Vagina (tissue), 2 donors: ENCODE measurements around the gene OR1A2.

Source experiments
- CTCF ChIP-seq, 3 experiments: fragments of 450-650 bp in 2 of 3; fragments of 200-600 bp in 1 of 3; sonication (generic) in 1 of 3; IDR thresholded peaks; one replicate each; pipeline ENCODE4 v1.5.1; 2017 to 2019; ENCODE audit warnings: antibody characterized with exemption in 3 of 3, mild to moderate bottlenecking in 2 of 3, moderate library complexity in 2 of 3
- POLR2A ChIP-seq, 2 donors: fragments of 450-650 bp; IDR thresholded peaks; one replicate each; pipeline ENCODE4 v1.6.1; 2017; ENCODE audit warnings: antibody characterized with exemption in 2 of 2, mild to moderate bottlenecking in 2 of 2, moderate library complexity in 2 of 2

- TF ChIP-seq CTCF (IDR thresholded peaks at IDR 0.05) = no peak
- TF ChIP-seq POLR2A (IDR thresholded peaks at IDR 0.05) = no peak
These were observed 10.0 kb downstream of the OR1A2 start, which contains the start of gene OR1A1 for GRCh38 chr17:3207367-3207766.
